Measurements from ENCODE around the gene ATG10. TPM values are rescaled to one million over a fixed set of nuclear protein-coding genes. Genes with fewer than 3 reads are reported as not detected.

ATG10 gene
- total and polyA plus RNA-seq, 2 of the 13 experiments (the other 11 are each of a cell fraction or from before 2014, with no cell fraction given) = 2.0 to 5.7 TPM

DNA sequence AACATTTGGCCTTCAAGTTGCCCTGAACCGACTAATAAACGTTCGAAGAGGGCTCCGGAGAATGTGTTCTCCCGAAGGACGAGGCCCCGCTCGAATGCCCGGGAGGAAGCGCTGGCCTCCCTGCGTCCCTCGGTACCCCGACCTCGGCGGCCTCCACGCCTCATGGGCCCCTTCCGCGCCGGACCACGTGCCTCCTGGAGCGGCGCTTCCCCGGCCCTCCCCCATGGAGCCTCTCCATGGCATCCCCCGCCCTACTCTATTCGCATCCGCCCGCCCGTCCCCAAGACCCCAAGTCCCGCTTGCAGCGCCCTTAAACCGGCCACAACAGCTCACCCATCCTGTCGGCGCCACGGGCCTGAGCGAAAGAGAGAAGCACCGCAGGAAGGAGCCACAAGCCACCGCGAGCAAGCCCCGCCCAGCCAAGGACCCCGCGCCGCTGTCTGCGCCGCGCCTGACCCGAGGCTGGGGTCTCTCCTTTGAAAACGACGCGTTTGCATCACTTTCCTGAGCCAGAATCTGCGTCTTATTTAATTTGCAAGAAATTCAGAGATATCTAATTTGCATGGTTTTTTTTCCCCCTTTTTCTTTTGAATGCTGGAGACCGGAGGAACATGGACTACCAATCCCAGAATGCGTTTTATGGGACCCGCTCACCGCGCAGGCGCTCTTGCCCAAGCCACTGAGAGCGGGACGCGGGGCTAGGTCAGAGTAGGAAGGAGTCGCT is 306.3 kb downstream of the ATG10 start, which contains the start of gene RPS23 (continued):
- TF ChIP-seq KDM2A (CRISPR knock-in tag; IDR thresholded peaks at IDR 0.05; ENCODE audit: borderline replicate concordance, low read depth) (peak; percentile 86), HIVEP1 (CRISPR knock-in tag; IDR thresholded peaks at IDR 0.05) (peak; percentile 71), TAF15 (IDR thresholded peaks at IDR 0.05; ENCODE audit: low read depth, low read length, poor library complexity, severe bottlenecking) (no peak), DNMT1 (CRISPR knock-in tag; IDR thresholded peaks at IDR 0.05) (no peak), DPF2 (CRISPR knock-in tag; IDR thresholded peaks at IDR 0.05; ENCODE audit: borderline replicate concordance, low read depth) (no peak), E2F1 (CRISPR knock-in tag; IDR thresholded peaks at IDR 0.05) (peak; percentile 83), GZF1 (CRISPR knock-in tag; IDR thresholded peaks at IDR 0.05) (no peak), CAMTA2 (CRISPR knock-in tag; IDR thresholded peaks at IDR 0.05; ENCODE audit: borderline replicate concordance) (peak; percentile 78; the same call in 1 of the 2 replicates), NCOA5 (CRISPR knock-in tag; IDR thresholded peaks at IDR 0.05) (no peak), HMG20B (CRISPR knock-in tag; conservative IDR thresholded peaks at IDR 0.05) (no peak), MYPOP (CRISPR knock-in tag; IDR thresholded peaks at IDR 0.05) (peak; percentile 48; the same call in 1 of the 2 replicates), MED1 (CRISPR knock-in tag; IDR thresholded peaks at IDR 0.05) (peak; percentile 36), MXD4 (CRISPR knock-in tag; IDR thresholded peaks at IDR 0.05) (peak; percentile 61; the same call in 1 of the 2 replicates), ZNF343 (CRISPR knock-in tag; IDR thresholded peaks at IDR 0.05) (peak; percentile 78; the same call in 1 of the 2 replicates), KMT2B (CRISPR knock-in tag; IDR thresholded peaks at IDR 0.05) (peak; percentile 86), ZNF207 (IDR thresholded peaks at IDR 0.05; ENCODE audit: borderline replicate concordance) (no peak), ZNF629 (CRISPR knock-in tag; conservative IDR thresholded peaks at IDR 0.05) (no peak; the same call in 1 of the 2 replicates), KLF13 (CRISPR knock-in tag; IDR thresholded peaks at IDR 0.05) (0 out of 2 replicates have a peak, but pooled peaks have one; percentile 55), ZNF878 (CRISPR knock-in tag; IDR thresholded peaks at IDR 0.05) (no peak), ZNF530 (CRISPR knock-in tag; IDR thresholded peaks at IDR 0.05; ENCODE audit: low read depth) (no peak), FIP1L1 (IDR thresholded peaks at IDR 0.05; ENCODE audit: borderline replicate concordance, insufficient read depth, low read depth, low read length) (0 out of 2 replicates have a peak, but pooled peaks have one; percentile 40), CC2D1A (CRISPR knock-in tag; IDR thresholded peaks at IDR 0.05) (no peak)
- TF ChIP-seq, protein P1, sequence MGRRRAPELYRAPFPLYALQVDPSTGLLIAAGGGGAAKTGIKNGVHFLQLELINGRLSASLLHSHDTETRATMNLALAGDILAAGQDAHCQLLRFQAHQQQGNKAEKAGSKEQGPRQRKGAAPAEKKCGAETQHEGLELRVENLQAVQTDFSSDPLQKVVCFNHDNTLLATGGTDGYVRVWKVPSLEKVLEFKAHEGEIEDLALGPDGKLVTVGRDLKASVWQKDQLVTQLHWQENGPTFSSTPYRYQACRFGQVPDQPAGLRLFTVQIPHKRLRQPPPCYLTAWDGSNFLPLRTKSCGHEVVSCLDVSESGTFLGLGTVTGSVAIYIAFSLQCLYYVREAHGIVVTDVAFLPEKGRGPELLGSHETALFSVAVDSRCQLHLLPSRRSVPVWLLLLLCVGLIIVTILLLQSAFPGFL (CRISPR knock-in tag; IDR thresholded peaks at IDR 0.05) = no peak
- TF ChIP-seq, protein P2, sequence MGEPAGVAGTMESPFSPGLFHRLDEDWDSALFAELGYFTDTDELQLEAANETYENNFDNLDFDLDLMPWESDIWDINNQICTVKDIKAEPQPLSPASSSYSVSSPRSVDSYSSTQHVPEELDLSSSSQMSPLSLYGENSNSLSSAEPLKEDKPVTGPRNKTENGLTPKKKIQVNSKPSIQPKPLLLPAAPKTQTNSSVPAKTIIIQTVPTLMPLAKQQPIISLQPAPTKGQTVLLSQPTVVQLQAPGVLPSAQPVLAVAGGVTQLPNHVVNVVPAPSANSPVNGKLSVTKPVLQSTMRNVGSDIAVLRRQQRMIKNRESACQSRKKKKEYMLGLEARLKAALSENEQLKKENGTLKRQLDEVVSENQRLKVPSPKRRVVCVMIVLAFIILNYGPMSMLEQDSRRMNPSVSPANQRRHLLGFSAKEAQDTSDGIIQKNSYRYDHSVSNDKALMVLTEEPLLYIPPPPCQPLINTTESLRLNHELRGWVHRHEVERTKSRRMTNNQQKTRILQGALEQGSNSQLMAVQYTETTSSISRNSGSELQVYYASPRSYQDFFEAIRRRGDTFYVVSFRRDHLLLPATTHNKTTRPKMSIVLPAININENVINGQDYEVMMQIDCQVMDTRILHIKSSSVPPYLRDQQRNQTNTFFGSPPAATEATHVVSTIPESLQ (CRISPR knock-in tag; conservative IDR thresholded peaks at IDR 0.05) = no peak
